Dermis blood vessel endothelial cell (primary cell): ENCODE results near the gene ARSH. TPM values are rescaled to one million over a fixed set of nuclear protein-coding genes. Genes with fewer than 3 reads are reported as not detected.
"Not testable (repeated sequence)": the region's sequence is repeated elsewhere in the genome, so short reads cannot be mapped to it uniquely, and the experiment has no call there.

ENCODE experiments used
- DNase-seq: peaks from one replicate; pipeline ENCODE4 v3.0.0; 2010
- total RNA-seq: library from RNA; depleted of rRNA; stranded (reverse); fragments of >200 nt; gene quantifications from 2 replicates; pipeline ENCODE4 v1.2.3, GENCODE V29; 2014

The ARSH gene, protein sequence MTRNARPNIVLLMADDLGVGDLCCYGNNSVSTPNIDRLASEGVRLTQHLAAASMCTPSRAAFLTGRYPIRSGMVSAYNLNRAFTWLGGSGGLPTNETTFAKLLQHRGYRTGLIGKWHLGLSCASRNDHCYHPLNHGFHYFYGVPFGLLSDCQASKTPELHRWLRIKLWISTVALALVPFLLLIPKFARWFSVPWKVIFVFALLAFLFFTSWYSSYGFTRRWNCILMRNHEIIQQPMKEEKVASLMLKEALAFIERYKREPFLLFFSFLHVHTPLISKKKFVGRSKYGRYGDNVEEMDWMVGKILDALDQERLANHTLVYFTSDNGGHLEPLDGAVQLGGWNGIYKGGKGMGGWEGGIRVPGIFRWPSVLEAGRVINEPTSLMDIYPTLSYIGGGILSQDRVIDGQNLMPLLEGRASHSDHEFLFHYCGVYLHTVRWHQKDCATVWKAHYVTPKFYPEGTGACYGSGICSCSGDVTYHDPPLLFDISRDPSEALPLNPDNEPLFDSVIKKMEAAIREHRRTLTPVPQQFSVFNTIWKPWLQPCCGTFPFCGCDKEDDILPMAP
- total RNA-seq, result not detected in 2 replicates

DNA sequence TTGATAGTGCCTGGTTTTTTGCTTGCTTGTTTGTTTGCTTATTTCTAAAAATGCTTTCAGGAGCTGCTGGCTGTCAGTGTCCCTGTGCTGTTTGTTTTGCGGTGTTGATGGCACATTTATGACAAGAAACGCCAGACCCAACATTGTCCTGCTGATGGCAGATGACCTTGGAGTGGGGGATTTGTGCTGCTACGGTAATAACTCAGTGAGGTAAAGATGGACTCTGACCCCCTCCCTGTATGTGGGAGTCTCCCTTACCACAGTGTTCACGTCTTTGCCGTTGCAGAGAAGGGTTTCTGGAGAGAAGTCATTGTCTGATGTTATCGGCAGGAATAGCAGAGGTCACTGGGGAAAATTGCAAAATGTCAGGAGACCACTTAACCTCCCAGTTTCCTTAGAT is at the start of gene ARSH:
Gene ARSH, plus strand, starts transcription at position 52 of the 400 bp plus-strand sequence. Its CDS starts 67 bp downstream, at position 119.
- DNase-seq, result no peak

DNA sequence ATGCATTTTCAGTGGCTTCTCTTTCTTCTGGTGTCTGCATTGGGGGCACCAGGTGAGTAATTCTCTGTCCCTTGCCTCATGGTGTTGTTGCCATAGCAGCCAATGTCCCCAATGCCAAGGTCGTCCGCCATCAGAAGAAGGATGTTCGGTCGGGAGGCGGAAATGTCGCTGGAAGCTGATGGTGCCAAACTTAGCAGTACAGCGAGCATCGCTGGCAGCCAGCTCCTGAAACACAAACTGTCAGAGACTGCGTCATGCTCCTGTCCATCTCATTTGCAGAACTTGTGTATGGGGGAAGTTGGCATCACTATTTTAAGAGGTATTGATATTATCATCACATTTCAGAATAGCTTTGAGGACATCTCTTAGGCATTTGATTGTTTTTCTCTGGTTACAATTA is 48.1 kb upstream of the ARSH start:
- DNase-seq, result no peak

DNA sequence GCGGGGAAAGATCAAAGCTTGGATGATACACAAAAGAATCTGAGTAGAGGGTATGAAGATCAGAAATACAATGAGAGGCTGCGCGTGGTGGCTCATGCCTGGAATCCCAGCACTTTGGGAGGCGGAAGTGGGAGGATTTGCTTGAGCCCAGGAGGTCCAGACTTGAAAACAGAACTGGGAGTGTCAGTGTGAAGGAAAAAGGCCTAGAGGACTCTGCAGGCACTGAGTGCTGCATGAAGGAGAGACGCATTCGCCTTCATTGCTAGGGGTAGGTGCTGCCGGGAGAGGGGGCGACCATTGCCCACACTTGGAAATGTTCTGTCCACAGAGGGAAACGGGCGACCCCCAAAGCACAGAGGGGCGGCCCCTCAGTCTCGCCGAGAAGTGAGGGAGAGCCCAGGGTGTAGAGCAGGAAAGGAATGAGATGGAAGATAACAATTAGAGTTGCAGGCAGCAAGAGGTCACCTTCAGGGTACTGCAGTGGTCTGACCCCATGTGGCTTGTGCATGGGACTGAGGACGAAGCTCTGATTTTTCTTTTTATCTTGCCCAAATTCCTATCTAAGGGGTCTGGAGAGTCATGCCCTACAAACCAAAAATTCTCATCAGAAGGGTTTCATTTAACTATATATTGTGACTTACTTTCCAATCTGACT is 45.4 kb upstream of the ARSH start:
- no peak for DNase-seq

DNA sequence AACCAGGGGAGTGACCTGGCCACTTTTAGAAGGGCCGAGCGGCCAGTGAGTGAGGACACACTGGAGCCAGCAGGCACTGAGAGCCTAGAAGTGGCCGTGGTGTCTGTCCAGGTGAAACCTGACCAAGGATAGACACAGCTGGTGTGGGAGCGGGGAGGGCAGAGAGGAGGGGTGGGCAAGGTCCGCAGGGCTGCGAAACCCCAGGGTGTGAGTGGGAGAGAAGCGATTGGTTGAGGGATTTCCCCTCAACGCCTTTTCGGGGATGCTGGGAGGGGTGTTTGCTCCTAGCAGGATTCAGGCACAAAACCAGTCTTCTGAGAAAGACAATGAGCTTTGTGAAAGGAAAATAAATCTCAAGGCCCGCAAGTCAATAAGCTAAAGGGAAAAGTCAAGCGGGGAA is 44.0 kb upstream of the ARSH start:
- no peak for DNase-seq

DNA sequence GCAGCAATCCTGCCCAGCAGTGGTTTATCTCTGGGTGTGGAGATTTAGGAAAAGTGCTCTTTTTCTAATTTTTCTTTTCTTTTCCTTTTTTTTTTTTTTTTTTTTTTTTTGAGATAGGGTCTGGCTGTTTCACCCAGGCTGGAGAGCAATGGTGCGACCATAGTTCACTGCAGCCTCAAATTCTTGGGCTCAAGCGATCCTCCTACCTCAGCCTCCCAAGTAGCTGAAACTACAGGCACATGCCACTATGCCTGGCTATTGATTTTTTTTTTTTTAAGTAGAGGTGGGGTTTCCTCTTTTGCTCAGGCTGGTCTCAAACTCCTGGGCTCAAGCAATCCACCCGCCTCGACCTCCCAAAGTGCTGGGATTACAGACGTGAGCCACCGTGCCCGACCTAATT is 42.9 kb upstream of the ARSH start:
- not testable (repeated sequence) for DNase-seq

DNA sequence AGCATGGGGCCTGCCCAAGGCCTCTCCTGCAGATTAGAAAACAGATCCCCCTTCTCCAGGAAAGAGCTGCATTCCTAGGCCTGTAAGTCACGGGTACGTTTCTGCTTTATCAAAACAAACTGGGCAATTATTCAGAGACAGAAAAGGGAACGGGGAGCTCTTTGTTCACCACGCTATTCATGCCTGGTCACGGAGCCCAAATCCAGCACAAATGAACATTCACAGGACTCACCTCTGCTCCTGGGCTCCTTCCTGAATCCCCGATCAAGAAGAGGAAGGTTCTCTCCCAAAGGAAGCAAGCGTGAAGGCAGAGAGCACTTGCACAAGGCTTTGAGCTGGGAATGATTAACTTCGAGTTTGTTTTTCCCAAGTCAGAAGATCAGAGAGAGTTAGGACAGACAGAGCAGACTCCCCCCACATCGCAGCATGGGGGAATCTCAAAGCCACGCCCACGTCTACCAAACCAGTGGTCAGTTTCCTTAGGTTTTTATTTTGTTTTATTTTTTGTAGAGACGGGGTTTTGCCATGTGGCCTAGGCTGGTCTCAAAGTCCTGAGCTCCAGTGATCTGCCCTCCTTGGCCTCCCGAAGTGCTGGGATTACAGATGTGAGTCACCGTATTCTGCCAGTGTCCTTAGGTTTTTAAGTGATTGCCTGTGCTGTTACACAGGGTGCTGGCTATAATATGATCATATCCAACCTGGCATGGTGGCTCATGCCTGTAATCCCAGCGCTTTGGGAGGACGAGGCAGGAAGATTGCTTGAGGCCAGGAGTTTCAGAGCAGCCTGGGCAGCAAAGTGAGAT is 42.2 kb upstream of the ARSH start:
- DNase-seq, result peak; percentile 67

DNA sequence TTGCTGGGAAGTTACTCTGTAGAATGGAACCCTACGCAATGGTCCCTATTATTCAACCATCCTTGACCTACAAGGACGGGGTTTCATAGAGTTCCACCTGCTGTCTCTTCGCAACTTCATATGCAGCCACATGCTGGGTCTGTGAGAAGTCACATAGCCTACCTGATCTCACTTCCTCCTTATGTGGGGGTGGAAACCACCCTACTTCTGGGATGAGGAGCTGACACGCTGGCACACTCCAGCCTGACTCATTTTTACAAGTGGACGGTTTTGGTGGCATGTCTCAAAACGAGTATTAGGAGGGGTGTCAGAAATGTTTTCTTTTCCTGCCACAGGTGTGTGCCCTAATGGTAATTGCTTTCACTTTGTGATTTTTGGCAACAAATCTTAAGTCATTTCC is 40.4 kb upstream of the ARSH start:
- DNase-seq, result no peak

DNA sequence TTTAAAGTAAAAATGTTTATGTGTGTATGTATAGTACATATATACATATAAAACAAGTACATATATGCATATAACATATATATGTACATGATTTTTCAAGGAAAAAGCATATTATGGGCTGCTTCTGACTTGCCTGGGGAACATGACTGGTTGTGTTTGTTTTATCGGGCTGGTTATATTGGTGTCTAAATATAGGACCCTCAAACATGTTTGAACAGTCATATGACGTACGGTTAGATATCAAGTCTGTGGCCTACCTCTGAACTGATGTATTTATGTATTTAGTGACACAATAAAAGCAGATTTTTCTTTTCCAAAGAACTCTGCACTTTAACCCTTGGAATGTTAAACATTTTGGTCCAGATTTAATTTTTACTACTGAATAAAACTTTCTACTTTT is 39.3 kb upstream of the ARSH start:
- DNase-seq, result no peak

DNA sequence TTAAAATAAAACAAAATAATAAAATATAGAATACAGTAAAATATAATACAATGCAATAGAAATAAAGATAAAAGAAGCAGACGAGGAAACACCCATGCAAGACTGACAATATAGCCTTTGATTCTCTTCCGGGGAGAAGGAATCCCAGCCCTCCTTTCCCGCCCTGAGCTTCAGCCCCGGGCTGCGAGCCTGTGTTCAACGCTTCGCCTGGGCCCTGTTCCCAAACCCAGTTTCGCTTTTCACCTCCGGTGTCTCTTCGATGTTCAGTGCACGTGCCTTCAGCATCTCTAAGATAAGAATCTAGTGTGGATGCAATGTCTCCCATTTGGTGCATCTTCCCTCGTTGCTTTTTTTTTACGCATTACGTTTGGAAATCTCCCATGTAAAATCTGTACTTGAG is 38.8 kb upstream of the ARSH start:
- no peak for DNase-seq

DNA sequence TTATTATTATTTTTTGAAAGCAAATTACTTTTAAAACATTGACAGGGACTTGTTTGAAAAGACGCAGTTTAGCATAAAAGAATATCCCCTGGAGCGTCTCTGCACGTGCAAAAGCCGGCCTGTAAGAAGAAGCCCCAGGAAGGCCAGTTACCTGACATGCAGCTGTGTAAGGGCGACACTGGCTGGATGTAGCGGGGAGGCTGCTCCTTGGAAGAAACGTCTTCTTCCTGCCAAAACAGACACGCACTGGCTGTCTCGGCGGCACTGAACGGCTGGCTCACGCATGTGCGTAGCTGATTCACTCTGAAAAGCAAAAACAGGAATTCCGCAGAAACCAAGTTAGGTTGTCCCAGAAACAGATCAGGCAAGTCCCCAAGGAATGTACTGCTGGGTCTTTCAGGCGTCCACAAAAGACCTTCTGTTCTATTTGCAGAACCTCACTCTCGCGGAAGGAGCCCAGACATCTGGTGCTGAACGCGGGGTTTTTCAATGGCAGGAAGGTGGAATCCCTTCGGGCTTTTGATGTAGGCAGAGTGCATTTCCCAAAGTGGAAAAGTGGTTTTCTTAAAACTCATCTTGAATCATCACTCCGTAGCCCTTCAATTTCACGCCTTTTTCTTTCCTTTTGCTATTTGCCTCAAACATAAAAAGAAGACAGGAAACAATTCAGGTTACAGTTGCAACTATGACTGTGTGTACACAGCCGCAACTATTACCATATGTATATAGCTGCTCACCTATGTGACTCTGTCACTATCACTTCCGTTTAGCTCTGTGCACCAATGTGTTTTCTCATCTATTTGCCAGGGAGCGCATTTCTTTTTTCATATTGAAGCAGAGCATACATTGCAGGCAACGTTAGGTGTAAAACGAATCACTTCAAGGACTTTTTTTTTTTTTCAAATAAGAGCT is 38.1 kb upstream of the ARSH start:
- peak; percentile 64 for DNase-seq

DNA sequence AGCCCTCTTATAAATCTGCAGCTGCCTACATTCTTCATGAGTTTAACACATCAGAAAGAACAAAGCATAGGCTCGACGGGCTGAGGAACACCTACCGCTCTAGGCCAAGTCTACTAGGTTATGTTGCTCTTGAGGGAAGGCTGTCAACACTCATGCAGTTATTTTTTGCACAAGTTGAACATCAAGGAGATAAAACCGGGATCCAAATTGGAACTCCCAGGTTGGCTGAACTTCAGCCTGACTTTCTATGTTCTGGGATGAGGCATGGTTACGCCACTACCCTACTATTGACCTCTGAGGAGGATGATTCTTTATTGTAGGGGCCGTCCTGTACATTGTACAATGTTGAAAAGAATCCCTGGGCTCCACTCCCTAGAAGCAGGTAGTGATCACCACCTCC is 37.3 kb upstream of the ARSH start:
- no peak for DNase-seq

DNA sequence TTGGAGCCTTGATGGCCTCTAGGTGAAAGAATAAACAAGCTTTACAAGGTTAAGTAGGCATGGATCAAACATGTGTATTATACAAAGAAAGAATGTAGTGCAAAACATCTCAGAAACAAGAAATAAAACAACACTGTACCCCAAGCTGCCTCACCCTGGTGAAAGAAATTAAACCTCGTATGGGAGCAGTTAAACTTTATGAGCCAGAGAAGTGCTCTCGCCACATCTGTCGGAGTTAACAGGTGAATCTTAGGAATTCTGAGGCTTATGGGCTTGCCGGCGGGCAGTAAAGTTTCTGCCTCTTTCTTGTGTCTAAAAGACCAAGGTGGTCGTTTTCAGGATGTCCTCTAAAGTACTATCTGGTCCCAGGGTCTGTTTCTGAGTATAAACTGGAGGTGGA is 34.0 kb upstream of the ARSH start:
- no peak for DNase-seq

DNA sequence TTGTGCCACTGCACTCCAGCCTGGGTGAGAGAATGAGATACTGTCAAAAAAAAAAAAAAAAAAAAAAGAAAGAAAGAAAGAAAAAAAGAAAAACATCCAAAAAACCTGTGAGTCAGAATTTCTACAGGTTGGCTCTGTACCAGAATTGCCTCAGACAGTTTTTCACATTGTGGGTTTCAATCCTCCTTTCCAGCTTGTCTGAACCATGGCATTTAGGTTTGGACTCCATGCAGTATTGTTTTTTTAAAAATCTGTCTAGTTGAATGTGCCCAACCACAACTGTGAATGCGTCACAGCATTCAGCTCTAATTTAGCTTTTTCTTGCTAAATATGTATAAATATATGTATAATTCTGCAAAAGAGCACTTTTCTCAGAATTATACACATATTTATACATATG is 31.4 kb upstream of the ARSH start:
- no peak for DNase-seq

DNA sequence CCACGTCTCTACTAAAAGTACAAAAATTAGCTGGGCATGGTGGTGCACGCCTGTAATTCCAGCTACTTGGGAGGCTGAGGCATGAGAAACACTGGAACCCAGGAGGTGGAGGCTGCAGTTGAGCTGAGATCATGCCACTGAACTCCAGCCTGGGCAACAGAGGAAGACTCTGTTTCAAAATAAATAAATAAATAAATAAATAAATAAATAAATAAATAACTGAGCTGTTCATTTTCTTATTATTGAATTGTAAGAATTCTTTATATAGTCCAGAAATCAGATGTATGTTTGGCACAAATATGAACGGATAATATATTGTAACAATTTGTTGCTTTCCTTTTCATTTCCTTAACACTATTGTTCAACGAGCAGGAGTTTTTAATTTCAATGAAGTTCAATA is 27.7 kb upstream of the ARSH start:
- not testable (repeated sequence) for DNase-seq

DNA sequence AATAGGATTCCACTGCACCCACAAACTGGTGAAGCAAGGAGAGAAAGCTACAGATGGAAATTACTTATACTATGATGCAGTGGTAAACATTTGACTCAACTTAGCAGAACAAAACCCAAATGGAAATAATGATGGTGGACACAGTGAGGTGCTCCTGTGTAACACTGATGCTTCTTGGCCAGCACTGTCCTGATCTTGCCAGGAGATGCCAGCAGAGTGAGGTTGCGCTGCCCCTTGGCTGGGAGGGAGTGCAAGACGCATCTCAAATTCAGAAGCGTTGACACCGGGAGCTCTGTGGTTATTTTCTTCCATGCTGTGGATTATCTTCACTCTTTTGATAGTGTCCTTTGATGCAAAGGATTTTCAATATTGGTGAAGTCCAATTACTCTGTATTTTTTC is 22.0 kb upstream of the ARSH start:
- no peak for DNase-seq

DNA sequence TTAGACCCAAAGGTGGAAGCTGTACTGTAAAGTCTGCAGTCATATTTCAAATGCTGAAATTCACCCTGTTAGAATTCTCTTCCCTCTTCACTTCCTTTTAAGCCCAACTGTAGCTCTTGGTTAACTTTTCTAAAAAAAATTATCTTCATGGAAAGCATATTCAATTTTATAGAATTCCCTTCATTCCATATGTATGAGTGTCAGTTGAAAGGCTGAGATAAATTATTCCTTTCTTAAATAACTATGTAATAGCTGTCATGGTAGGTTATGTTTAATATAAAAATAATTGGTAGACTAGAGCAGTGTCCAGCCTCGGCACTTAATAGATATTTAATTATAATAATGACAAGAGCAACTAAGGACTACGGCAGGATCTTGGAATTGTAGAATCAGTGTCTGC is 16.8 kb upstream of the ARSH start:
- DNase-seq, result no peak

DNA sequence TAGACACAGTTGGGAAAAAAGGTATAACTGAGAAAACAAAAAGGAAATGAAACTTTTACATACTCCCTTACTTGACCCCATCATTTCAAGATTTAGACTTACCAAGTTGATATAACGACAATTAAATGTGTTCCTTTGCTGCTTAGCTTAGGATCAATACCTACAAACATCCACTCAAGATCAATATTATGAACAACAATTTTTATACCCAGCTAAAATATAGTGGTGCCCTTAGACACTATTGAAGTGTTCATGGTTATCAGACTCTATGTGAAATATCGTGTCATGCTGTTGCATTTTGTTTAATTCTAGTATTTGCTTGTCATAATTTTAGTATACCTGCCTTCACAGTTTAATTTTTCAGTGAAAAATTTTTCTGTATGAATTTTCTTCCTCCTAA is 4.2 kb downstream of the ARSH start:
- DNase-seq, result no peak

DNA sequence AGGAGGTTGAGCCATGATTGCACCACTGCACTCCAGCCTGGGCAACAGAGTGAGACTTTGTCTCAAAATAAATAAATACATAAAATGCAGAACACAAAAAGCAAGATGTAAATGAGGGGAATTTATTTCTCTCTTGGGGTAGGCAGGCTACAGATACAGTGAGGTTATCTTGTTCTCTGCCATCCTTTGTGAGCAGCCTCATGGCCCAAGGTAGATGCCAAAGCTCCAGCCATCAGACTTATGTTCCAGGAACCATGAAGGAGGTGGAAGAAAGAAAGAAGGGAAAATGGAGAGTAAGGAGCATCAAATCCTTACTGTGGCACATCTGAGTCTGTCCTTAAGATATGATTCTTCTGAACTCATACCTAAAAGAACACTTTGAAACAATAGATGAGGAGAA is 11.1 kb downstream of the ARSH start:
- no peak for DNase-seq

DNA sequence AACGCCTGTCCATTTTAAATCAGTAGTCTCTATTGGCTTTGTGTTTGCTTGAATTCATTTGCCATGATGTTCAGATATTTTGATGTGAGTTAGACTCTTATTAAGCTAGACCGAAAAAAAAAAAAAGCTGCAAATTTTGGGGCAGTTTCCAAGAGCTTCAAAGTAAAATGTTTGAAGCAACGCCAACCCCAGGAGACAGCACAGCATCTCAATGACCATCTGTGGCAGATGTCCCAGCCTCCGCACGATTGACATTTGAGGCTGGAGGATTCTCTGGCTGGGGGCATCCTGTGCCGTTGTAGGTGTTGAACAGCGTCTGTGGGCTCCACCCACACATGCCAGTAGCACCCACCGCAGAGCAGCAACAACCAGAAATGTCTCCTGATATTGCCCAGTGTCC is 17.8 kb downstream of the ARSH start:
- DNase-seq, result no peak

DNA sequence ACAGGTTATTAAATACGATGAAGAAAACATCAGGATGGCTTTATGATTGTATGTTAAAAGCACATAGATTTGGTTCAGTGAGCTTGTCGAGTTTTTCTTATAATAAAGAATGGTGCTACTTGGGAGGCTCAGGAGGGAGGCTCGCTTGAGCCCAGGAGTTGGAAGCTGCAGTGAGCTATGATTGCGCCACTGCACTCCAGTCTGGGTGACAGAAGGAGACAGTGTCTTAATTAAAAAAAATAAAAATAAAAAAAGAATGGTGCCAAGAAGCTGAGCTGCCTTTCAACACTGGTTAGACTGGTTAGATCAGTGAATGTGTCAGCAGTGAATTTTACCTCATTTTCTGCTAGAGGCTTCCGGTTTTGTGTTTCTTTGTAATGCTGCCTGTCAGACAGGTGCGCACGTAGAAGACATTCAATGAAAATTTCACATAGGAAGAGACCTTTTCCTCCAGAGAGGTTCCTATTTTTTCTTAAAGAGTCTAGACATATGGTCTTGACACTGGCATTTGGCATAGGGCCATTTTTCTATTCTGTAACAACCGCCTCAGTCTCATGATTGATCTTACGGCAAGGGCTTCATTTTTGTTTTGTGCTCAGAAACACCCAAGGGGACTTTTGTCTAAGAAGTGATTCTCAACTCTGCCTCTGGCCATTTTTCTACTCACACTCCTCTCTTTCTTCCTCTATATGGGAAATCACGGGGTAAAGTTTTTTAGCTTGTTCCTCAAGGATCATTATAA is 19.9 kb downstream of the ARSH start:
- no peak for DNase-seq

DNA sequence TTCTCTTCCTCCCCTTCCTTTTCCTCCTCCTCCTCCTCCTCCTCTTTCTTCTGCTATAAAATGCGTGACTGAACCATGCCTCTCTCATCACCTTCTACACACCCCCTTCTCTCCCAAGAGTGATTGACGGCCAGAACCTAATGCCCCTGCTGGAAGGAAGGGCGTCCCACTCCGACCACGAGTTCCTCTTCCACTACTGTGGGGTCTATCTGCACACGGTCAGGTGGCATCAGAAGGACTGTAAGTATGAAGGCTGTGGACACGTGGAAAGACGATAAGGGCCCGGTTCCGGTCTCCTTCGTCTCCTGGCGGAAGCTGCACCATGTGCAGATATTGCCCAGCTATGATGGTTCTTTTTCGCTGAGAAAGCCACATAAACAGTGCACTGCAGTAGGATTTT is 22.8 kb downstream of the ARSH start:
- no peak for DNase-seq
